GM21526 (cell line): ENCODE data around the gene ITIH1.

Source experiments
- ATAC-seq: cut with Tn5 transposase; IDR thresholded peaks from one replicate; pipeline ENCODE4 v1.9.1; 2021; ENCODE audit warnings: moderate library complexity; ENCODE audit not compliant: unreplicated experiment, low FRiP score

ITIH1 gene

GRCh38 chr3:52787672-52788625, 10.6 kb downstream of the ITIH1 start:
- no peak for ATAC-seq

DNA sequence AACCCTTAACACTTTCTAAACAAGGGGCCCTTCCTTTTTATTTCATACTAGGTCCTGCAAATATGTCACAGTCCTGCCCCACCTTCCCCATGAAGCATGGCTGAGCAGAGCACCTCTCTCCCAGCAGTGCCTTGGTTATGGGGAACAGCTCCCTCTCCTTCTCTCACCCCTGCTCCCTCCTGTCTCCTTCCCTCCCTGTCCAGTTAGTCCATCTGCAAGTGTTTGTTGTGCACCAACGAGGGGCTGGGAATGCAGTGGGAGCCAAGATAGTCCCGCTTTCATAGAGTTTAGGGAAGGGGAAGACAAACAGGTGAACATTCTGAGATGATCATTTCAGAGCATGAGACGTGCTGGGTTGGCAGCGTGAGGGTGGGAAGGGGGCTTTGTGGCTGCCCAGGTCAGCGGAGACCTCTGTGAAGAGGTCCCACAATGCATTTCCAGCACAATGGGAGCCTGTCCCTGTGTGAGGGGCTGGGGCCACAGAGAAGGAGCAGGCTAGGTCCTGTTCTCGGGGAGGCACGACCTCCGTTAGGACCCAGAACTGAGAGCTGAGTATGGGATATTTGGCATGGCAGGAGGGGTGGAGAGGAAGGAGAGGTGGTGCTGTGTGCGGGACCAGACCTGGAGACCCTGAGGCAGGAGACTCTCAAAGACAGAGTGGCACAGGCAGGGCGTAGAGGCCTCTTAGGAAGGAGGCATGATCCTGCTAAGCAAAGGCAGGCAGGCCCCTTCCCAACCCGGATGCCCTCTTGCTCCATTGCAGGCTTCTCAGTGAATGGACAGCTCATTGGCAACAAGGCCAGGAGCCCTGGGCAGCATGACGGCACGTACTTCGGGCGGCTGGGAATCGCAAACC, 11.7 kb downstream of the ITIH1 start:
- no peak for ATAC-seq

DNA sequence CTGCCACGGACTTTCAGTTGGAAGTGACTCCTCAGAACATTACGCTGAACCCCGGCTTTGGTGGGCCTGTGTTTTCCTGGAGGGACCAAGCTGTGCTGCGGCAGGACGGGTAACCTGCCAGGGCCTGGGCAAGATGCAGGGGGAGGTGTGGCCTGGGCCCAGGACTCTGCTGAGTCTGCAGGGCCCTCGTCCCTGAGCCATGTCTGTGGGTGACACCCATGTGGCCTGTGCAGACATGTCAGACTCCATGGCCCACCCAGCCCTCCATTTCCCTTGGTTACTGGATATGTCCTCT, 12.3 kb downstream of the ITIH1 start:
- no peak for ATAC-seq

- ATAC-seq: no peak
Observed at GRCh38 chr3:52790337-52790736, 12.9 kb downstream of the ITIH1 start.

DNA sequence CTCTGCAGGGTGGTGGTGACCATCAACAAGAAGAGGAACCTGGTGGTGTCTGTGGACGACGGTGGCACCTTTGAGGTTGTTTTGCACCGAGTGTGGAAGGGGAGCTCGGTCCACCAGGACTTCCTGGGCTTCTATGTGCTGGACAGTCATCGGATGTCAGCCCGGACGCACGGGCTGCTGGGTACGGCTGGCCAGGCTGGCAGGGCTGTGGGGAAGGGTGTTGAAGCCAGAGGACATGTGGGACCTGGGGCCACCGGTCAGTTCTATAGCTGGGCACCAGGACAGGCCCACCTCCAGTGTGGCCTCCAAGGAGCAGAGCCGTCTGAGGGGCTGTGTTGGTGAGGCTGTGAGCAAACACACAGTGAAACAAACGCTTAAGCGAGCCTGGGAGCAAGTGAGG, 13.3 kb downstream of the ITIH1 start:
- ATAC-seq: no peak

GRCh38 chr3:52791366-52791765, 14.0 kb downstream of the ITIH1 start:
- no peak for ATAC-seq

- no peak for ATAC-seq
Observed at GRCh38 chr3:52791928-52792327, 14.5 kb downstream of the ITIH1 start.

DNA sequence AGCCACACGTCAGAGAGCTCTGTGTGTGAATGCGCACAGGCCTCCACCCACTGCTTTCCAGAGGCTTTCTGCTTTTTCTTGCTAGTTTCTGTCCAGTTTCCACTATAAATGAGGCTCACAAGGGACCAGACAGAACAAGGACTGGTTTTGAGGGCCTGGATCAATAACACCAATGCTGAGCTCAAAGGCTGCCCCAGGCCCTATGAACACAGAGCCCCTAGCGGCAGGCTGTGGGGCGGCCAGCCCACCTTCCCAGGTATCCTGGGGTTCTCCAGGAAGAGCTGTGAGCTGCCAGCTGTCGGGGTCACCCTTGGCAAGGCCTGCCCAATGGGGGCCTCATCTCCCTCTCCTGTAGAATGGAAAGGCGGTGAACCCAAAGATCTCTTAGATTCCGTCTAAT, 15.0 kb downstream of the ITIH1 start:
- no peak for ATAC-seq

DNA sequence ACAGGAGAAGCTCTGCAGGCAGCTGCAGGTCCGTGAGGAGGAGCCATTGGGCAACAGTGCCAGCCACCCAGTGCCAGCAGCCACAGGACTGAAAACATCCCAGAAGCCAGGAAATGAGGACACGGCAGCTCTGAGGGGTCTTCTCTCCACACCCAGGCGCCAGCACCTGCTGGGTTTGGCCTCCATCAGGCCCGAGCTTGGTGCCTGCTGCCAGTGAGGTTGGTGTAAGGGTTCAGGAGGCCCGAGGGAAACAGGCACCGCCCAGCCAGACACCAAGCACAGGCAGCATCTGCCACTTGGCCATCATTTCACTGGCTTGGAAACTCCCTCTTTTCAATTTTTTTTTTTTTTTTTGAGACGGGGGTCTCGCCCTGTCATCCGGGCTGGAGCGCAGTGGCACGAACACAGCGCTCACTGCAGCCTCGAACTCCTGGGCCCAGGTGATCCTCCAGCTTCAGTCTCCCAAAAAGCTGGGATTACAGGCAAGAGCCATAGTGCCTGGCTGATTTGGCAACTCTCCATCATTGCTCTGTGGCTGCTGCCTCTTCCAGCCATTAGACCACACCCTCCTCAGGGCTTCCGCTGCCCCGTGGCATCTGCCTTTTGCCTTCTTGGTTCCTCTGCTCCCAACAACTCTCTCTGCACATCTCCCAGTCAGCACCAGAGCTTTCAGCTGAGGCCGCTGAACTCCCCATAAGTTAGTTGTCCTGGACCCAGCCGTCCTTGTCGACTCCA, 15.7 kb downstream of the ITIH1 start:
- ATAC-seq: no peak

DNA sequence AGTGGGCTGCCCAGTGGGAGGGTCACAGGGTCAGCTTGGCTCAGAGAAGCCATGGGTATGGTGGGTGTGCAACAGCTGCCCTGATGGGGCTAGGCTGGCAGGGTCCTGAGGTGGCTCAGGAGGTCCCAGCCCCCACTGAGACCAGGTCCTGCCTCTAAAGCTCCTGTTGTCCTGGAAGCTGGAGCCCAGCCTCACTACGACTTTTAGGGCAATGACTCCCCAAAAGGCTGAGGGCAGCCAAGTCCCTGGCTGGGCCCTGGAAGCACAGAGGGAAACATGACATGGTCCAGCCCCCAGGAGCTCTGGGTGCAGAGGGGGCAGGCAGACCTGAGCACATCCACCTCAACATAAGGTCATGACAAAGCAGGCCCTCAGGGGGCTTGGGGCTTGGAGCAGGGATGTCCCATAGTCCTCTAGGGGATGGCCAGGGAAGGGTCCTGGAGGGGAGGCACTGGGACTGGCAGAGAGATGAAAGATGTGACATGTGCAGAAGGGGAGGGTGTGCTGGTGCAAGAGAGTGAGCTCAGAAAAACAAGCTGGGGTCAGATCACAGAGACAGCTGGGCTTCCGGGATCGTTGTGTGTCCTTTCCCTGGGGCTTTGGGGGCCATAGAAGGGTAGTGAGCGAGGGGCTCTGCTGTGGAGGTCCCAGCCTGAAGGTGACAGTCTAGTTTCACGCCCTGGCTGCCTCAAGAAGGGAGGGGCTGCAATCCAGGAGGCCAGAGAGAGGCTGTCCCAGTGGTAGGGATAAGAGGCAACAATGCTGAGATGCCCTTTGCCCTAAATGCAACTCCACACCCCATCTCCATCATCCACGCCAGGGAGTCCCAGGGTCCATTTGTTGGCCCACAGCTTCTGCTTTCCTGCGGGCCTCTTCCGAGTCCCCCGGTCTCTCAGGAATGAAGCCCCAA, 16.6 kb downstream of the ITIH1 start:
- no peak for ATAC-seq

- no peak for ATAC-seq
Observed at GRCh38 chr3:52794612-52795099, 17.3 kb downstream of the ITIH1 start, which contains the start of gene ITIH3. Gene ITIH3 (plus strand): TSS chr3:52794796. CDS start chr3:52794804, 8 bp downstream.

DNA sequence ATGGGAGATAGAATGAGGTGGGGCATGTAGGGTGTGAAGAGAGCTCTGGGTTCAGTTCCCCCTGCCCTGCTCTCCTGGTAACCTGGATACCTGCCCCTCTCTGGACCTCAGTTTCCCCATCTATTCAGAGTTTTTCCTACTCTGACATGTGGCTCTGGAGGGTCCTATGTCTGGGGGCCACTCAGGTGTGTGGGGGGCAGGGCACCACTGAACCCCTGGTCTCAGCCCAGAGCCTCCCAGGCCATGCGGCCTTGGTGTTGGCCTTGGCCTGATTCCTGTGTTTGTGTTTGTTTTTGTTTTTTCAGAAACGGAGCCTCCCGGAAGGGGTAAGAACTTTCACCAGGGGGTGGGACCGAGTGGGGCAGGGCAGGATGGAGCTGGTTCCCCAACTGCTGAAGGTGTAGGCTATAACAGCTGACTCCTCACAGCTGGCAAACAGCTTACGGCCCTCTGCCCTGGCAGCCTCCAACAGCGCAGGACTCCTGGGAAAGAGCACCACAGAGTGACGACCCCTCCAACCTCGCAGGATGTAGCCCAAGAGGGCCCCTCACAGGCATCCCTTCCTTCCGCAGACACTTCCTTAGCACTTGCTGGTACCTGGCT, 18.0 kb downstream of the ITIH1 start:
- no peak for ATAC-seq

- ATAC-seq: no peak
Observed at GRCh38 chr3:52796411-52796810, 19.0 kb downstream of the ITIH1 start.

GRCh38 chr3:52798376-52798977, 21.1 kb downstream of the ITIH1 start:
- no peak for ATAC-seq

- no peak for ATAC-seq
Observed at GRCh38 chr3:52798978-52799476, 21.6 kb downstream of the ITIH1 start.

- ATAC-seq: no peak
Observed at GRCh38 chr3:52800079-52800478, 22.7 kb downstream of the ITIH1 start.

DNA sequence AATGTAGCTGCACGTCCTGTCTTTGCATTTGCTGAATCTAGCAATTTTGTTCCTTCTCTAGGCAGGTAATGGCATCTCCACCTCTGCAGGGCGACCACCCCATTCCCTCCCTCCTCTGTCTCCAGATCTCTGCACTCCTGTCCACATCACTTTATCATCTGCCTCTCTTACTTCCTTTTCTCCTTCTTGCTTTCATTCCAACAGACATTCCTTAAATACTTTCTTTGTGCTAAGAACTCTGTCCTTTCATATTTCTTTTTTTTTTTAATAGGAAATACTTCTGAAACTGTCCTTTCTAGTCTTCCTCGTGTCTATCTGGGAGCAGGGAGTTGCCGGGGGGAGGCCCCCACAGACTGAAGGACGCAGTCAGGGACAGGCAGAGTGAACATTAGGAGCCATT, 24.4 kb downstream of the ITIH1 start:
- ATAC-seq: no peak

DNA sequence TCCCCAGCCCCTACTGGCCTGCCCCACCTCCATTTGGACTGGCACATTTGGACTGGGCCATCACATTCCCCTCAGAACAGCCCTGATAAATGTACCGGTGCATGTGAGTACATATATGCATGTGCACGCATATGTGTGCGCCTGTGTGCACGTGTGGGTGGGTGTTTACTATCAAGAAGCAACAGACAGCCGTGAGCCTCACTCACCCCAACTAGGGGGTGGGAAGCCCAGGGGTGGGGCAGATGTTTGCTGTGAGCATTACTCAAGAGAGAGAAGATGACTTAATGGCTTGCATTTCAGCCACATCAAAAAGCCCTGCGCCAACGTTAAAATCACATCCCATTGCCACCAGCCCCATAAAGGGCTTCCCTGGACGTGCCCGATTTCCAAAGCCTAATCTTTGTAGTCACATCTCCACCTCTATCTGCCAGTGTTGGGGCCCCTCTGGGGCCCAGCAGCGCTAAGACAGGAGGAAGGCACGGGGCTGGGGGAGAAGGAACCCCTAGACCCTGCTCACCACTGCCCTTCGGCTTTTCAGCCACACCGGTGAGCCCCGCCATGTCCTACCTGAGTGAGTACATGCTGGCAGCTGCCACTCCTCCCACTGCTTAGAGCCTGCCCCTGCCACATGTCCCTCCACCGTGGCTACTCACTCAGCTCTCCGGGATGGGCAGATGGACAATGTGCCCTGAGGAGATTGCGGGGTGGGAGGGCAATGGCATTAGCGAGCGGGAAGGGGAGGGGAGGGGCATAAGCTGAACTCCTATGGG, 28.1 kb downstream of the ITIH1 start:
- ATAC-seq: no peak
